ENCODE data around the gene MRPL38.

DNA sequence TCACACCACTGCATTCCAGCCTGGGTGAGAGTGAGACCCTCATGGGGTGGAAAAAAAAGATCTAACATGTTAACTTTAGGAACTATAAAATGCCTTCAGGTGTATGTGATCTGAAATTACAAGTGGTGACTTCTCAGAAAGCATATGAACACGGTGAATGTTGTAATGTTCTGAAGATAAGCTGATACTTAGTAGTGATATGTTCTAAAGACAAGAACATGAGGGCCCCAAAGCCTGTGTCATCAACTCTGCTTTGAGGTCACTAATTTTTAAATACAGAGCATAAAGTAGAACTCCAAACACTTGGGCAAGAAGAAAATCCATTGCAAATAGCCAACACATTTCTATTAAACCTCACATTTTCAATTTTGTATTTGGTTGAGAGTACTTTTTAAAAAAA lies 38.8 kb upstream of the MRPL38 start:
- TF ChIP-seq, protein P1, sequence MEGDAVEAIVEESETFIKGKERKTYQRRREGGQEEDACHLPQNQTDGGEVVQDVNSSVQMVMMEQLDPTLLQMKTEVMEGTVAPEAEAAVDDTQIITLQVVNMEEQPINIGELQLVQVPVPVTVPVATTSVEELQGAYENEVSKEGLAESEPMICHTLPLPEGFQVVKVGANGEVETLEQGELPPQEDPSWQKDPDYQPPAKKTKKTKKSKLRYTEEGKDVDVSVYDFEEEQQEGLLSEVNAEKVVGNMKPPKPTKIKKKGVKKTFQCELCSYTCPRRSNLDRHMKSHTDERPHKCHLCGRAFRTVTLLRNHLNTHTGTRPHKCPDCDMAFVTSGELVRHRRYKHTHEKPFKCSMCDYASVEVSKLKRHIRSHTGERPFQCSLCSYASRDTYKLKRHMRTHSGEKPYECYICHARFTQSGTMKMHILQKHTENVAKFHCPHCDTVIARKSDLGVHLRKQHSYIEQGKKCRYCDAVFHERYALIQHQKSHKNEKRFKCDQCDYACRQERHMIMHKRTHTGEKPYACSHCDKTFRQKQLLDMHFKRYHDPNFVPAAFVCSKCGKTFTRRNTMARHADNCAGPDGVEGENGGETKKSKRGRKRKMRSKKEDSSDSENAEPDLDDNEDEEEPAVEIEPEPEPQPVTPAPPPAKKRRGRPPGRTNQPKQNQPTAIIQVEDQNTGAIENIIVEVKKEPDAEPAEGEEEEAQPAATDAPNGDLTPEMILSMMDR (IDR thresholded peaks at IDR 0.05): no peak
- no peak for TF ChIP-seq POLR2A (IDR thresholded peaks at IDR 0.05)
